DMS114 treated with DMSO at 0.1 percent for 48 hours (cell line): Measurements from ENCODE around the gene PRDM9.
"Not testable (repeated sequence)": the region's sequence is repeated elsewhere in the genome, so short reads cannot be mapped to it uniquely, and the experiment has no call there.

Experiments used
- DNase-seq: peaks from one replicate; lab custom pipeline; 2025; ENCODE audit not compliant: unreplicated experiment; lab: John Stamatoyannopoulos, UW

The PRDM9 gene

DNA sequence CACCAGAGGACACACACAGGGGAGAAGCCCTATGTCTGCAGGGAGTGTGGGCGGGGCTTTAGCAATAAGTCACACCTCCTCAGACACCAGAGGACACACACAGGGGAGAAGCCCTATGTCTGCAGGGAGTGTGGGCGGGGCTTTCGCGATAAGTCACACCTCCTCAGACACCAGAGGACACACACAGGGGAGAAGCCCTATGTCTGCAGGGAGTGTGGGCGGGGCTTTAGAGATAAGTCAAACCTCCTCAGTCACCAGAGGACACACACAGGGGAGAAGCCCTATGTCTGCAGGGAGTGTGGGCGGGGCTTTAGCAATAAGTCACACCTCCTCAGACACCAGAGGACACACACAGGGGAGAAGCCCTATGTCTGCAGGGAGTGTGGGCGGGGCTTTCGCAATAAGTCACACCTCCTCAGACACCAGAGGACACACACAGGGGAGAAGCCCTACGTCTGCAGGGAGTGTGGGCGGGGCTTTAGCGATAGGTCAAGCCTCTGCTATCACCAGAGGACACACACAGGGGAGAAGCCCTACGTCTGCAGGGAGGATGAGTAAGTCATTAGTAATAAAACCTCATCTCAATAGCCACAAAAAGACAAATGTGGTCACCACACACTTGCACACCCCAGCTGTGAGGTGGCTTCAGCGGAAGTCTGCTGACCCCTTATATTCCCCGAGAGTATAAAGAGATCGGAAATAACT, 20.0 kb downstream of the PRDM9 start:
- DNase-seq = not testable (repeated sequence)

GRCh38 chr5:23528677-23529076, 21.3 kb downstream of the PRDM9 start:
- no peak for DNase-seq

DNA sequence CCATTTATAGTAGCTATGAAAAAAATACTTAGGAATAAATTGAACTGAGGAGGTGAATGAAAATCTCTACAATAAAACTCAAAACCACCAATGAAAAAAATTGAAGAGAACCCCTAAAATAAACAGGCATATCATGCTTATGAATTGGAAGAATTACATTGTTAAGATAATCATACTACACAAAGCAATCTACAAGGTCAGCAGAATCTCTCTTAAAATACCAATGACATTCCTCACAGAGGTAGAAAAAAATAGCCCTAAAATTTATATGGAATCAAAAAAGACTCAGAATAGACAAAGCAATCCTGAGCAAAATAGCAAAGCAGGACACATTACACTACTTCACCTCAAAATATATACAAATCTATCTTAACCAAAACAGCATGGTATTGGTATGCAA, 23.2 kb downstream of the PRDM9 start:
- DNase-seq = no peak

DNA sequence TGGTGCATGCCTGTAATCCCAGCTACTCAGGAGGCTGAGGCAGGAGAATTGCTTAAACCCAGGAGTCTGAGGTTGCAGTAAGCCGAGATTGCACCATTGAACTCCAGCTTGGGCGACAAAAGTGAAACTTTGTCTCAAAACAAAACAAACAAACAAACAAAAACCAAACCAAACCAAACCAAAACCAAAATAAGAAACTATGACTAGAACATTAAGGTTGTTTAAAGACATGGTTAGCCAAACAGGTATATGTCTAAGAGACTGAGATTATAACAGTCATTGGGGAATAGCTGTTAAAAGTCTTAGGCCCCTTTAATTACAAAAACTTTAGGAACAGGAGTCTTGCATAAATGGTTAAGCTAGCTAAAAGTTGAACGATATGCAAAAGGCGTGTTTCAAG, 63.6 kb downstream of the PRDM9 start:
- DNase-seq = no peak
